Measurements from ENCODE around the gene SHROOM2.

SHROOM2 gene

DNA sequence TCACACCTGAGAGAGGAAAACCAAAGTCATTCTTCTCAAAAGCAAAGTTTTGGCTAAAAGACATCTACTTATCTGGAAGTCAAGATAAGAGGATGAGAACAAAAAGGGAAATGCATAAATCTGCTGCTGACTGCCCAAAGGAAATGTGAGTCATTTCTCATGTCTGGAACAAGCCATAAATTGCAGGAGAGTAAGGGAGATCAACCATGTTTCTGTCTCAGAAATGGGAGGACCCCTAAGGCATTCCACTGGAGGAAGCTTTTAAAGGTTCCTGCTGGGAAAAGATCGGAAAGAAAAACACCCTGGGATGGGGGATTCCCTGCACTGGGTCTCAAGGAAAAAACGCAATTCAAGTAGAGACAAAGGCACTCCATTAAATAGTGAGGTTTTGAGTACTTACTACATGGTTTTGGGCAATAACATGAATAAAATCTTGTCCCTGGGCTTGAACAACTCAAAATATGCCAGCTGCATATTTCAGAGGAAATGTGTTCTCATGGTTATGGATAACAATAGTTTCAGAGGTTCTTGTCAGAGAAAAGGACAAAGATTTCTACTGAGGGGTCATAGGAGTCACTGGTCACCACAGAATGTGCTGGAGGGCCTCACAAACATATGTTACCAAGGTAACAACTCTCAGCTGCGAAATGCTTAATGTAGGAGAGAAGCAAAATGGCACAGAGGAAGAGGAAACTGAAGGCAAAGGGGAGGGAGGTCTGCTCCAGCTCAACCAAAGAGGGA is 39.9 kb upstream of the SHROOM2 start:
- no peak for ATAC-seq

DNA sequence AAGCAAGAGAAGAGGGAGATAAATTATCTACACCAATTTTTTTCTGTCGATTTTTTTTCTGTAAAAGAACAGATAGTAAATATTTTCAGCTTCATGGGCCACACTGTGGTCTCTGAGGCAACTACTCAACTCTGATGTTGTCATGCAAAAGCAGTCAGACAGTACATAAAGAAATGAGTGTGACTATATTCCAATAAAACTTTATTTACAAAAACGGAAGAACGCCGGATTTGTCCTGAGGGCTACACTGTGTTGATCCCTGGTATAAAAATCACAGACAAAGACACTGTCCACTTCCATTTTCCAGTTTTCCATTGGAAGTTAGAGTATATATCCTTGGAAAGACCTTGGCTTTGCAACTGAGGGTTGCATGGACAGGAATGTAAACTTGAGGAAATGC is 38.6 kb upstream of the SHROOM2 start:
- TF ChIP-seq ZFP30 (CRISPR knock-in tag; IDR thresholded peaks at IDR 0.05), result no peak
- no peak for ATAC-seq

More for the DNA sequence above, 39.9 kb upstream of the SHROOM2 start:
- TF ChIP-seq, protein P1, sequence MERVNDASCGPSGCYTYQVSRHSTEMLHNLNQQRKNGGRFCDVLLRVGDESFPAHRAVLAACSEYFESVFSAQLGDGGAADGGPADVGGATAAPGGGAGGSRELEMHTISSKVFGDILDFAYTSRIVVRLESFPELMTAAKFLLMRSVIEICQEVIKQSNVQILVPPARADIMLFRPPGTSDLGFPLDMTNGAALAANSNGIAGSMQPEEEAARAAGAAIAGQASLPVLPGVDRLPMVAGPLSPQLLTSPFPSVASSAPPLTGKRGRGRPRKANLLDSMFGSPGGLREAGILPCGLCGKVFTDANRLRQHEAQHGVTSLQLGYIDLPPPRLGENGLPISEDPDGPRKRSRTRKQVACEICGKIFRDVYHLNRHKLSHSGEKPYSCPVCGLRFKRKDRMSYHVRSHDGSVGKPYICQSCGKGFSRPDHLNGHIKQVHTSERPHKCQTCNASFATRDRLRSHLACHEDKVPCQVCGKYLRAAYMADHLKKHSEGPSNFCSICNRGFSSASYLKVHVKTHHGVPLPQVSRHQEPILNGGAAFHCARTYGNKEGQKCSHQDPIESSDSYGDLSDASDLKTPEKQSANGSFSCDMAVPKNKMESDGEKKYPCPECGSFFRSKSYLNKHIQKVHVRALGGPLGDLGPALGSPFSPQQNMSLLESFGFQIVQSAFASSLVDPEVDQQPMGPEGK (CRISPR knock-in tag; IDR thresholded peaks at IDR 0.05; ENCODE audit: borderline replicate concordance), result no peak
- TF ChIP-seq, protein P2, sequence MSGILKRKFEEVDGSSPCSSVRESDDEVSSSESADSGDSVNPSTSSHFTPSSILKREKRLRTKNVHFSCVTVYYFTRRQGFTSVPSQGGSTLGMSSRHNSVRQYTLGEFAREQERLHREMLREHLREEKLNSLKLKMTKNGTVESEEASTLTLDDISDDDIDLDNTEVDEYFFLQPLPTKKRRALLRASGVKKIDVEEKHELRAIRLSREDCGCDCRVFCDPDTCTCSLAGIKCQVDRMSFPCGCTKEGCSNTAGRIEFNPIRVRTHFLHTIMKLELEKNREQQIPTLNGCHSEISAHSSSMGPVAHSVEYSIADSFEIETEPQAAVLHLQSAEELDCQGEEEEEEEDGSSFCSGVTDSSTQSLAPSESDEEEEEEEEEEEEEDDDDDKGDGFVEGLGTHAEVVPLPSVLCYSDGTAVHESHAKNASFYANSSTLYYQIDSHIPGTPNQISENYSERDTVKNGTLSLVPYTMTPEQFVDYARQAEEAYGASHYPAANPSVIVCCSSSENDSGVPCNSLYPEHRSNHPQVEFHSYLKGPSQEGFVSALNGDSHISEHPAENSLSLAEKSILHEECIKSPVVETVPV (CRISPR knock-in tag; IDR thresholded peaks at IDR 0.05), result no peak
- TF ChIP-seq ZNF8 (CRISPR knock-in tag; IDR thresholded peaks at IDR 0.05) (no peak), ESRRG (CRISPR knock-in tag; IDR thresholded peaks at IDR 0.05) (no peak), ISL1 (CRISPR knock-in tag; IDR thresholded peaks at IDR 0.05) (no peak), ZC3H10 (CRISPR knock-in tag; IDR thresholded peaks at IDR 0.05) (no peak), PPARA (CRISPR knock-in tag; IDR thresholded peaks at IDR 0.05; ENCODE audit: borderline replicate concordance) (no peak), SNAI2 (CRISPR knock-in tag; IDR thresholded peaks at IDR 0.05) (no peak), BACH2 (CRISPR knock-in tag; IDR thresholded peaks at IDR 0.05; ENCODE audit: borderline replicate concordance) (no peak), GLIS3 (CRISPR knock-in tag; IDR thresholded peaks at IDR 0.05) (no peak), ZFP3 (CRISPR knock-in tag; IDR thresholded peaks at IDR 0.05) (no peak), OSR1 (CRISPR knock-in tag; IDR thresholded peaks at IDR 0.05) (no peak), ZFP30 (CRISPR knock-in tag; IDR thresholded peaks at IDR 0.05) (no peak), RARB (CRISPR knock-in tag; IDR thresholded peaks at IDR 0.05) (no peak), ARNTL (CRISPR knock-in tag; IDR thresholded peaks at IDR 0.05; ENCODE audit: borderline replicate concordance, low read depth) (no peak)
- TF ChIP-seq, protein P3, sequence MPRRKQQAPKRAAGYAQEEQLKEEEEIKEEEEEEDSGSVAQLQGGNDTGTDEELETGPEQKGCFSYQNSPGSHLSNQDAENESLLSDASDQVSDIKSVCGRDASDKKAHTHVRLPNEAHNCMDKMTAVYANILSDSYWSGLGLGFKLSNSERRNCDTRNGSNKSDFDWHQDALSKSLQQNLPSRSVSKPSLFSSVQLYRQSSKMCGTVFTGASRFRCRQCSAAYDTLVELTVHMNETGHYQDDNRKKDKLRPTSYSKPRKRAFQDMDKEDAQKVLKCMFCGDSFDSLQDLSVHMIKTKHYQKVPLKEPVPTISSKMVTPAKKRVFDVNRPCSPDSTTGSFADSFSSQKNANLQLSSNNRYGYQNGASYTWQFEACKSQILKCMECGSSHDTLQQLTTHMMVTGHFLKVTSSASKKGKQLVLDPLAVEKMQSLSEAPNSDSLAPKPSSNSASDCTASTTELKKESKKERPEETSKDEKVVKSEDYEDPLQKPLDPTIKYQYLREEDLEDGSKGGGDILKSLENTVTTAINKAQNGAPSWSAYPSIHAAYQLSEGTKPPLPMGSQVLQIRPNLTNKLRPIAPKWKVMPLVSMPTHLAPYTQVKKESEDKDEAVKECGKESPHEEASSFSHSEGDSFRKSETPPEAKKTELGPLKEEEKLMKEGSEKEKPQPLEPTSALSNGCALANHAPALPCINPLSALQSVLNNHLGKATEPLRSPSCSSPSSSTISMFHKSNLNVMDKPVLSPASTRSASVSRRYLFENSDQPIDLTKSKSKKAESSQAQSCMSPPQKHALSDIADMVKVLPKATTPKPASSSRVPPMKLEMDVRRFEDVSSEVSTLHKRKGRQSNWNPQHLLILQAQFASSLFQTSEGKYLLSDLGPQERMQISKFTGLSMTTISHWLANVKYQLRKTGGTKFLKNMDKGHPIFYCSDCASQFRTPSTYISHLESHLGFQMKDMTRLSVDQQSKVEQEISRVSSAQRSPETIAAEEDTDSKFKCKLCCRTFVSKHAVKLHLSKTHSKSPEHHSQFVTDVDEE (CRISPR knock-in tag; IDR thresholded peaks at IDR 0.05), result no peak
- TF ChIP-seq, protein P4, sequence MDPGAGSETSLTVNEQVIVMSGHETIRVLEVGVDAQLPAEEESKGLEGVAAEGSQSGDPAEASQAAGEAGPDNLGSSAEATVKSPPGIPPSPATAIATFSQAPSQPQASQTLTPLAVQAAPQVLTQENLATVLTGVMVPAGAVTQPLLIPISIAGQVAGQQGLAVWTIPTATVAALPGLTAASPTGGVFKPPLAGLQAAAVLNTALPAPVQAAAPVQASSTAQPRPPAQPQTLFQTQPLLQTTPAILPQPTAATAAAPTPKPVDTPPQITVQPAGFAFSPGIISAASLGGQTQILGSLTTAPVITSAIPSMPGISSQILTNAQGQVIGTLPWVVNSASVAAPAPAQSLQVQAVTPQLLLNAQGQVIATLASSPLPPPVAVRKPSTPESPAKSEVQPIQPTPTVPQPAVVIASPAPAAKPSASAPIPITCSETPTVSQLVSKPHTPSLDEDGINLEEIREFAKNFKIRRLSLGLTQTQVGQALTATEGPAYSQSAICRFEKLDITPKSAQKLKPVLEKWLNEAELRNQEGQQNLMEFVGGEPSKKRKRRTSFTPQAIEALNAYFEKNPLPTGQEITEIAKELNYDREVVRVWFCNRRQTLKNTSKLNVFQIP (CRISPR knock-in tag; IDR thresholded peaks at IDR 0.05; ENCODE audit: borderline replicate concordance, low read depth), result no peak

DNA sequence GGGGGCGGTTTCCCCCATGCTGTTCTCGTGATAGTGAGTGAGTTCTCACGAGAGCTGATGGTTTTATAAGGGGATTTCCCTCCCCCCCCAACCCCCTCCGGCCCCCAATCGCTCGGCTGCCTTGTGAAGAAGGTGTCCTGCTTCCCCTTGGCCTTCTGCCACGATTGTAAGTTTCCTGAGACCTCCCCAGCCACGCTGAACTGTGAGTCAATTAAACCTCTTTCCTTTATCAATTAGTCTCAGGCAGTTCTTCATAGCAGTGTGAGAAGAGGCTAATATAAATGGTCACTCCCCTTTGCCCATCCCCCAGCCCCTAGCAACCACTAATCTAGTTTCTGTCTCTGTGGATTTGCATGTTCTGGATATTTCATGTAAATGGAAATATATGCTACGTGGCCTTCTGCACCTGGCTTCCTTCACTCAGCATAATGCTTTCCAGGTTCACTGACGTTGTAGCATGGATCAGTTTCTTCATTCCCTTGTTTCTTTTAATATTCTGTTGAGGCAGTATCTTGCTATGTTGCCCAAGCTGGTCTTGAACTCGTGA is 37.0 kb upstream of the SHROOM2 start:
- TF ChIP-seq, protein P2 (CRISPR knock-in tag; IDR thresholded peaks at IDR 0.05), result no peak
- TF ChIP-seq PPARA (CRISPR knock-in tag; IDR thresholded peaks at IDR 0.05; ENCODE audit: borderline replicate concordance) (no peak), BACH2 (CRISPR knock-in tag; IDR thresholded peaks at IDR 0.05; ENCODE audit: borderline replicate concordance) (no peak), RARB (CRISPR knock-in tag; IDR thresholded peaks at IDR 0.05) (no peak), ZNF565 (CRISPR knock-in tag; conservative IDR thresholded peaks at IDR 0.05; ENCODE audit: low read depth) (no peak)
- ATAC-seq, result no peak

All from SK-N-SH treated with all-trans-retinoic acid at 6 μM for 48 hours (cell line).